Testis (tissue), 3 donors: ENCODE data around the gene IL5. TPM values are rescaled to one million over a fixed set of nuclear protein-coding genes. Genes with fewer than 3 reads are reported as not detected.

Experiments used
- DNase-seq: peaks from one replicate; pipeline ENCODE4 v3.0.0-alpha.2; 2019
- H3K27ac ChIP-seq, 2 donors: fragments of 200-600 bp; sonication (generic); one replicate each; pipeline ENCODE4 v1.5.1; 2019
- H3K27me3 ChIP-seq: fragments of 200-600 bp; sonication (generic); one replicate; pipeline ENCODE4 v1.5.1; 2019
- H3K36me3 ChIP-seq: fragments of 200-600 bp; sonication (generic); one replicate; pipeline ENCODE4 v1.5.1; 2017; ENCODE audit warnings: low read depth; ENCODE audit errors: missing control alignments
- H3K4me1 ChIP-seq: fragments of 200-600 bp; sonication (generic); one replicate; pipeline ENCODE4 v1.5.1; 2019
- H3K4me3 ChIP-seq, 2 donors: fragments of 200-600 bp; sonication (generic); one replicate each; pipeline ENCODE4 v1.5.1; 2017 to 2019
- H3K9me3 ChIP-seq: fragments of 200-600 bp; sonication (generic); one replicate; pipeline ENCODE4 v1.5.1; 2017
- CTCF ChIP-seq, 3 experiments: fragments of 450-650 bp in 2 of 3; fragments of 200-600 bp in 1 of 3; sonication (generic) in 1 of 3; IDR thresholded peaks; one replicate each; pipeline ENCODE4 v1.5.1; 2016 to 2019; ENCODE audit warnings: antibody characterized with exemption in 3 of 3, mild to moderate bottlenecking in 2 of 3, moderate library complexity in 1 of 3
- POLR2A ChIP-seq: fragments of 450-650 bp; IDR thresholded peaks from one replicate; pipeline ENCODE4 v1.6.1; 2017; ENCODE audit warnings: antibody characterized with exemption, mild to moderate bottlenecking, moderate library complexity
- WGBS, 2 donors: methylation state at CpG; one replicate each; pipeline ENCODE4 v1.1.5; 2018; 5-methylcytosine and 5-hydroxymethylcytosine counted together
- intact Hi-C: fragments of 100-400 bp; cut with DNase I; formaldehyde crosslinking; loops from one replicate; pipeline ENCODE4 v1.15.1; 2023; ENCODE audit warnings: low total_unique reads
- polyA plus RNA-seq: library from polyadenylated mRNA; stranded (reverse); fragments of 350-450 nt; fragmentation: Illumina TruSeq; extraction: RNeasy Lipid Tissue Mini Kit (QIAGEN cat#74804); gene quantifications from one replicate; pipeline ENCODE4 v1.2.3, GENCODE V29; 2014; ENCODE audit warnings: low read depth, low replicate concordance; ENCODE audit not compliant: insufficient read depth
- total RNA-seq, 2 donors: library from RNA; depleted of rRNA; stranded (reverse); fragments of >200 nt; gene quantifications; one replicate each; pipeline ENCODE4 v1.2.3, GENCODE V29; 2016

The IL5 gene
- total and polyA plus RNA-seq, 3 donors from 2014 or later: 2.2 to 12.4 (median 5.4) TPM

GRCh38 chr5:132547269-132547668 is 3.9 kb upstream of the IL5 start:
- Histone ChIP-seq H3K27ac (no peak overlapping the region), H3K27me3 (no peaks in the 10 kb centered on the region), H3K9me3 (no peaks in the 10 kb centered on the region), H3K4me1 (no peaks in the 10 kb centered on the region), H3K4me3 (no peak overlapping the region), H3K36me3 (no peaks in the 10 kb centered on the region)
- intact Hi-C loops: no loop called here
- TF ChIP-seq CTCF (IDR thresholded peaks at IDR 0.05) (no peak), POLR2A (no peak)
- WGBS, 2 donors: 79 to 89% methylated on average over 2 of the region's 2 CpGs
- no peak for DNase-seq

GRCh38 chr5:132546108-132546507 is 2.8 kb upstream of the IL5 start:
- Histone ChIP-seq H3K36me3 (no peaks in the 10 kb centered on the region), H3K27me3 (no peaks in the 10 kb centered on the region), H3K4me1 (no peaks in the 10 kb centered on the region), H3K27ac (no peak overlapping the region), H3K9me3 (no peaks in the 10 kb centered on the region), H3K4me3 (no peak overlapping the region)
- TF ChIP-seq POLR2A: no peak
- intact Hi-C loops: no loop called here
- 88 to 93% methylated on average over 2 of the region's 2 CpGs for WGBS, 2 donors
- DNase-seq: no peak

GRCh38 chr5:132540764-132541163 is 2.6 kb downstream of the IL5 start:
- H3K36me3 ChIP-seq: no peaks in the 10 kb centered on the region
- H3K27ac ChIP-seq: no peak overlapping the region
- H3K27me3 ChIP-seq: no peaks in the 10 kb centered on the region
- no peak for TF ChIP-seq CTCF (IDR thresholded peaks at IDR 0.05)
- TF ChIP-seq POLR2A: no peak
- no peak overlapping the region for H3K4me3 ChIP-seq
- intact Hi-C loops: no loop called here
- no peaks in the 10 kb centered on the region for H3K4me1 ChIP-seq
- WGBS, 2 donors: 91 to 93% methylated on average over 4 of the region's 4 CpGs
- no peaks in the 10 kb centered on the region for H3K9me3 ChIP-seq
- no peak for DNase-seq

- H3K9me3 ChIP-seq: no peaks in the 10 kb centered on the region
- no peak overlapping the region for H3K27ac ChIP-seq
- TF ChIP-seq POLR2A (no peak), CTCF (IDR thresholded peaks at IDR 0.05) (no peak)
- H3K36me3 ChIP-seq: no peaks in the 10 kb centered on the region
- intact Hi-C loops: no loop called here
- no peak for DNase-seq
- H3K4me1 ChIP-seq: no peaks in the 10 kb centered on the region
- 84 to 90% methylated on average over 5 of the region's 5 CpGs for WGBS, 2 donors
- no peaks in the 10 kb centered on the region for H3K27me3 ChIP-seq
- no peak overlapping the region for H3K4me3 ChIP-seq
Observed at GRCh38 chr5:132540149-132540548, 3.2 kb downstream of the IL5 start.

GRCh38 chr5:132539716-132540115 is 3.6 kb downstream of the IL5 start:
- no peaks in the 10 kb centered on the region for H3K9me3 ChIP-seq
- no peaks in the 10 kb centered on the region for H3K27me3 ChIP-seq
- H3K36me3 ChIP-seq: no peaks in the 10 kb centered on the region
- no peak for TF ChIP-seq CTCF (IDR thresholded peaks at IDR 0.05)
- no peak for TF ChIP-seq POLR2A
- no peak overlapping the region for H3K27ac ChIP-seq
- DNase-seq: no peak
- intact Hi-C loops: no loop called here
- H3K4me1 ChIP-seq: no peaks in the 10 kb centered on the region
- no peak overlapping the region for H3K4me3 ChIP-seq
- WGBS, 2 donors: 81 to 91% methylated on average over 4 of the region's 4 CpGs
